Activated naive CD8-positive, alpha-beta T cell treated with anti-CD3 and anti-CD28 coated beads, Interleukin-2, amount 10 ng/mL, durations not matched to agents 7 days and 5 days (primary cell): ENCODE measurements around the gene RAB35. TPM values are rescaled to one million over a fixed set of nuclear protein-coding genes. Genes with fewer than 3 reads are reported as not detected.

Source experiments
- ATAC-seq: fragments of 150-1000 bp; cut with Tn5 transposase; one replicate; pipeline ENCODE4 v1.10.0; 2021; ENCODE audit warnings: low read depth, moderate library complexity
- POLR2A ChIA-PET: fragments of 350-600 bp; sonication (Branson Sonifier 250); formaldehyde crosslinking; loops from one replicate; lab custom pipeline; 2021; ENCODE audit warnings: antibody characterized with exemption; lab: Charles Lee
- DNase-seq: peaks from one replicate; pipeline ENCODE4 v3.0.0; 2021
- H3K27ac Mint-ChIP-seq: one replicate; pipeline ENCODE4 v1.8.0; 2022; ENCODE audit warnings: mild to moderate bottlenecking, mixed read lengths
- H3K27me3 Mint-ChIP-seq: one replicate; pipeline ENCODE4 v1.8.0; 2022; ENCODE audit warnings: mild to moderate bottlenecking, moderate library complexity, mixed read lengths
- H3K36me3 Mint-ChIP-seq: one replicate; pipeline ENCODE4 v1.8.0; 2021; ENCODE audit warnings: mild to moderate bottlenecking, mixed read lengths
- H3K4me1 Mint-ChIP-seq: one replicate; pipeline ENCODE4 v1.8.0; 2021; ENCODE audit warnings: mixed read lengths
- H3K4me3 Mint-ChIP-seq: one replicate; pipeline ENCODE4 v1.8.0; 2022; ENCODE audit warnings: mild to moderate bottlenecking, moderate library complexity, mixed read lengths
- H3K9me3 Mint-ChIP-seq: one replicate; pipeline ENCODE4 v1.8.0; 2021; ENCODE audit warnings: mixed read lengths
- total RNA-seq, 2 experiments: library from RNA; stranded (reverse); gene quantifications; one replicate each; pipeline ENCODE4 v1.2.3, GENCODE V29; 2021

The RAB35 gene
- total RNA-seq, 2 experiments from 2014 or later, result 57.1 to 60.2 TPM

DNA sequence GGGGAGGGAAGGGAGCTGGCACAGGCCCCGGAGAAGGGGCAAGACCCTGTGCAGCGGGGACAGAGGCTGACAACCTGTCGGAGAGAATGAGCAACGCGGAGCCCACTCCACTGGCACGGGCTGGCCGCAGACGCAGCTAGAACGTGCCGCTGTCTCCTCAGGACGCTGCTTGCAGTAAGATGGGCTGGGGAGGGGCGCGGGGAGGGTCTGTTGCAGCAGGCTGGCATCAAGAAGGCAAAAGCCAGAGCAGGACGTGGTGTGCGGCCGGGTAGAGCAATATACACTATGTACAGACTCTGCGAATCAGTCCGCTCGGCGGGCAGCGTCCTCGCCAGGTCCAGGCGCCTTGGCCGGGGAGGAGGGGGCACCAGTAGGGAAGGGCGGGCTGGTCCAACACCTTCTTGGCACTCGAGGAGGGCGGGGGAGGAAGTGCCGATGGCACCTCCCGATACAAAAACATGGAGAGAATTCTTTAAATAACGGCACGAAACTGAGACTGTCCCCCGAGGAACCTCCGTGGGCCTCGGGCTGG lies 19.8 kb downstream of the RAB35 start:
- Mint-ChIP-seq H3K27ac (no peak overlapping the region), H3K36me3 (peaks cover 3% of the 10 kb centered on the region), H3K9me3 (no peaks in the 10 kb centered on the region), H3K27me3 (no peaks in the 10 kb centered on the region), H3K4me3 (no peak overlapping the region), H3K4me1 (peaks cover 4% of the 10 kb centered on the region)
- POLR2A ChIA-PET, result no interaction called here
- no peak for DNase-seq
- no peak for ATAC-seq

DNA sequence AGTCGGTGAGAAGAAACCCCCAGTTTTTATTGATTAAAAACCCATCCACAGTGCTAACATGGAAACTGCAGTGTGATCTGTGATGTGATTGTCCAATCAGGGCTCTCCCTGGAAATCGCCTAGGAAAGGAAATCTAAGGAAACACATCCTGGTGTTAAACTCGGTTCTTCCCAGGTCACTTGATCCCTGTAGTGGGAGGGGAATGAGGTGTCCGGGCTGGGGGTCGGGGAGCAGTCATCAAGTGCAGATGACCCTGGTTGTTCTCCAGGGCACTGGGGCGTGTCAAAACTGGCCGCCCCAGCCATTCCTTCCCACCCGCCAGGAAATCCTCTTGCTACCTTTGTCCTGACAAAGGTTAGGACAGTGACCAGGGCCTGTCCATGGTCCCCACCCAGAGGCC lies 20.8 kb downstream of the RAB35 start:
- H3K36me3 Mint-ChIP-seq, result peaks cover 8% of the 10 kb centered on the region
- ATAC-seq, result no peak
- no peak overlapping the region for H3K4me3 Mint-ChIP-seq
- no peak for DNase-seq
- POLR2A ChIA-PET, result no interaction called here
- H3K4me1 Mint-ChIP-seq, result peaks cover 2% of the 10 kb centered on the region
- no peaks in the 10 kb centered on the region for H3K27me3 Mint-ChIP-seq
- no peaks in the 10 kb centered on the region for H3K9me3 Mint-ChIP-seq
- H3K27ac Mint-ChIP-seq, result no peak overlapping the region

DNA sequence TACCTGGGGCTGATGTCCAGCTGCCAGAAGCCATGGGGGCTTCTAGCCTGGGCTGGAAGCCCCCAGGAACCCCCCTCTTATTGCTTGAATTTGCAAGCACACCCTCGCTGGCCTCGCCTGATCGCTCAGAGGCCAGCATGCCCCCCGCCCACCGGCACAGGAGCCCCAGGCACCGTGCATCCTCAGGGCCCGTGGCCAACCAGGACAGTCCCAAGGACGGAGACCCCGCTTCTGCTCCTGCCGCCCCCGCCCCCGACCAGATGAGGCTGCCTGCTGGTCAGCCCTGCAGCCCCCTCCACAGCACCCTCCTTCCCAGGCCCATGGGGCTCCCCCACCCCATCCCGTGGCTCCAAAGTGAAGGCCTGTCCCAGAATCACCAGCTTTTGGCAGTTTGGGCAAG lies 21.2 kb downstream of the RAB35 start:
- Mint-ChIP-seq H3K4me1 (peaks cover 2% of the 10 kb centered on the region), H3K36me3 (peaks cover 8% of the 10 kb centered on the region), H3K27me3 (no peaks in the 10 kb centered on the region), H3K4me3 (no peak overlapping the region), H3K27ac (no peak overlapping the region), H3K9me3 (no peaks in the 10 kb centered on the region)
- POLR2A ChIA-PET, result no interaction called here
- DNase-seq (no peak), ATAC-seq (no peak)

DNA sequence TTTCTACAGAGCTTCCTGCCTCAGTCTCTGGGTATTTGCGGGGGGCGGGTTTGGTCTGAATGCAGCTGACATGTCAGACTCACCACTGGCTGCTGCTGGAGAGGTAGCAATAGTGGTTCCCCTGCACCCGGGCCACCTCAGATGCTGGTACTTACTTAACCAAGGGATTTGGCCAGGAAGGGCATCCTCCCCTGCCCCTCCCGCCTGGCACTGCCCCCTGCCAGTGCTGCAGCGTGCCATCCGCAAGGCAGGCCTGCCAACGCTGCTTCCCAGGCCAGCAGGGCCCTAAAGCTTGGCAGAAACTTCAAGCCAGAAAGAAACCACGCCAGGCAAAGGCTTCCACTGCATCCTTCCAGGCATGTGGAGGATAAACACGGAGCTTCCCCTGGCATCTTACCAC lies 22.1 kb downstream of the RAB35 start:
- Mint-ChIP-seq H3K4me3 (no peak overlapping the region), H3K4me1 (peaks cover 2% of the 10 kb centered on the region), H3K27me3 (no peaks in the 10 kb centered on the region), H3K9me3 (no peaks in the 10 kb centered on the region), H3K36me3 (peaks cover 10% of the 10 kb centered on the region), H3K27ac (no peak overlapping the region)
- POLR2A ChIA-PET, result no interaction called here
- DNase-seq (no peak), ATAC-seq (no peak)

DNA sequence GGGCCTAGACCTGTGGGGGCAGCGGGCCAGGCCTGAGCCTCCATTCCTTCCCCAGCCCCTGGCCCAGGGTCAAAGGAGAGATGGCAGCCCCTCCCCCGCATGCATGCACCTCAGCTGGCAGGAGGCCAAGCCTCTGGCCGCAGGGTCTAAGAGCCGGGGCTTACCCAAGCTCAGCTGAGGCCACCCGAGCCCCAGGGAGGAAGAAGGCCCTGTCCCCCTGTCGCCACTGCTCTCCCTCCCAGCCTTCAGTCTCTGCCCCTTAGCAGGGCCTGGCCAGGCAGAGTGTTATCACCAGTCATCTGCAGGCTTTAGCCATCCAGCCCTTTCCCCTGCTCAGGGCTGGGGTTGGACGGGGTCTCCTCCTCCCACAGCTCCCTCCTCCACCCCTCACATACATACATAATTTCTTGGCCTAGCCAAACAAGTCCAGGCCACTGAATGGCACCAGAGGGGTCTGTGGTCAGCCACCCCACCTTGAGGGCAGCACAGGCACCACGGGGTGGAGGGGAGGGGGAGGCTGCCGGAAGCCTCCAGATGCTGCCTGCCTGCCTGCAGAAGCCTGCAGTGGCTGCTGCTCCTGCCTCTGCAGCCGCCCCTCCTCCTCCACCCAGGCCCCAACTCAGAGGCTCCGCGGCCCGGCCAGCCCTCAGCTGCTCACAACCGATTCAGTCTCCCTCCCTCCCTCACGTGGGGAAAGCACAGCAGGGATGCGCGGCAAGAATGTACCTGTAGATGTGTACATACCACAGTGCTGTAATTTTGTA lies 22.8 kb downstream of the RAB35 start:
- DNase-seq (no peak), ATAC-seq (peak; percentile 13)
- no peaks in the 10 kb centered on the region for H3K9me3 Mint-ChIP-seq
- H3K4me1 Mint-ChIP-seq, result peaks cover 5% of the 10 kb centered on the region
- H3K27me3 Mint-ChIP-seq, result no peaks in the 10 kb centered on the region
- peaks cover 14% of the 10 kb centered on the region for H3K36me3 Mint-ChIP-seq
- POLR2A ChIA-PET, result no interaction called here
- no peak overlapping the region for H3K27ac Mint-ChIP-seq
- H3K4me3 Mint-ChIP-seq, result no peak overlapping the region

DNA sequence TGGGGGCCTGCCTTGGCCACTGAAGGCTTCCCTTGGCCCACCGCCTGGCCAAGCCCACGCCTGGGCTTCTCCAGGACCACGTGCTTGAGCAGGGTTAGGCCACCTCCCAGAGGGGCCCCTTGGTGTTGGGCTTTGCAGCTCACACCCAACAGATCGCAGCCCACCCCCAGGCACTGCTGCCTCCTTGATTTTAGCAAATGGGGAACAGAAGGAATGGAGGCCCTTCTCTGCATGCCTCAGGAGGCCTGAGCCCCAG lies 23.3 kb downstream of the RAB35 start:
- Mint-ChIP-seq H3K9me3 (no peaks in the 10 kb centered on the region), H3K4me1 (peaks cover 5% of the 10 kb centered on the region), H3K4me3 (no peak overlapping the region), H3K27ac (no peak overlapping the region), H3K27me3 (no peaks in the 10 kb centered on the region), H3K36me3 (peaks cover 14% of the 10 kb centered on the region)
- no peak for ATAC-seq
- DNase-seq, result no peak
- POLR2A ChIA-PET, result no interaction called here

DNA sequence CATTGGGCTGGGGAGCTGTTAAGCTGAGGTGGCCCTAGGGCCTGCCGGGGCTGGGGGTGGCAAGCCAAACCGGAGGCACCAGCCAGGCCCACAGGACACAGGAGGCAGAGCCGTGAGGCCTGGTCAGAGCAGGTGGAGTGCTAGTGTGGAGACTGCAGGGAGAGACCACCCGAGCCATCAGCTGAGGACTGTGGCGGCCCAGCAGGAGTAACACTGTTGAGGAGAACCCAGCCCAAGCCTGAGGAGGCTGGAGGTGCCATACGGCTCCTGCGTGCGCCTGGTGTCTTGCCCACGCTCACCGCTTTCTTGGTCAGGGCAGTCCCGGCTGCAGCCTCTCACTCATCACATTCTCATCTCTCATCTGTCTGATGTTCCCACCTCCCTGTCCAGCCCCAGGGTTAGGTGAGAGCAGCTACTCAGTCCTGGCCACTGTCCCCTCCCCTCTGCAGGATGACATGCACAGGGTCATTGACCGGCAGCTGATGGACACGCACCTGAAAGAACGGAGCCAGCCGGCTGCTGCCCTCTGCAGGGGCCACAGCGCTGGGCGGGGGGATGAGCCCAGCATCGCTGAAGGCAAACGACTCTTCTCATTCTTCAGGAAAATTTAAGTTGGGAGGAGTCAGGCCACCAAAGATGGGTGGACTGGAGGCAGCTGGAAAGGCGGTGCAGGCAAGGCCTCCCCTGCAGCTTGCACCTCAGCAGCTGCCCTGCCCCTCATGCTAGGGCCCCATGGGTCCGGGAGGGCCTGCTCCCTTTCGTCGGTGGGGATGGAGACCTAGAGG lies 23.8 kb downstream of the RAB35 start:
- no peaks in the 10 kb centered on the region for H3K9me3 Mint-ChIP-seq
- H3K27ac Mint-ChIP-seq, result no peak overlapping the region
- POLR2A ChIA-PET, result no interaction called here
- DNase-seq (no peak), ATAC-seq (no peak)
- H3K4me3 Mint-ChIP-seq, result no peak overlapping the region
- H3K4me1 Mint-ChIP-seq, result peaks cover 10% of the 10 kb centered on the region
- peaks cover 12% of the 10 kb centered on the region for H3K36me3 Mint-ChIP-seq
- H3K27me3 Mint-ChIP-seq, result no peaks in the 10 kb centered on the region

DNA sequence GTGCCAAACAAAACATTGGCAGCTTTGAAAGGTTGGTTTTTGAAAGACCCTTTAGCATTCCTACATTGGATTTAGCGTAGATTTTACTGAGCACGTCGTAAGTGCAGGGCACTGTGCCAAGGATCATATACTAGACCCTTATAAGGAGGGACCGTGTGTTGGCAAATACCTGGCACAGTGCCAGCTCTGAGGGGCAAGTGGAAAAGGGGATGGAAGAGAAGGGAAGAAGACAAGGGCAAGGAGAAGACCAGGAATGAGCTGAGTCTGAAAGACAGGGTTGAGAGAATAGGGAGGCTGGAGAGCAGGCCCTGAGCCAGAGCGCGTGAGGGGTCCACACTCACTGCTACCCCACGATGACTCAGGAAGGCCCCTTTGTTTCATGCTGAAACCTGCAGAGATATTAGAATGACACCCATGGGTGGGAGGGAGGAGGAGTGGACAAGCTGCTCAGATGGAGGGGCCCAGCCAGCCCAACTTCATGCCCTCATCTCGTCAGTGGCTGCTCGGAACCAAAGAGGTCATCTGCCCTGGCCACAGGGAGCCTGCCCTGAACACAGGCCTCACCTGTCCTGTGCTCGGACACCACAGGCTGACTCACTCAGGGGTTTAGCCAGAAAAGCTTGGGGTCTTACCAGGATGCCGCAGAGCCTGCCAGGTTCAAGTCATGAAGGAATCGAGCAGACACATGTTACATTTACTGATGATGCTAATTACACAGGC lies 25.0 kb downstream of the RAB35 start:
- H3K27me3 Mint-ChIP-seq, result no peaks in the 10 kb centered on the region
- peaks cover 16% of the 10 kb centered on the region for H3K4me1 Mint-ChIP-seq
- POLR2A ChIA-PET, result interaction anchor here (0.6 to 1.6 kb wide), 2 partner anchors 26 to 149 kb away, joined by 3 to 6 read pairs; partner anchors contain the start of gene RAB35
- H3K27ac Mint-ChIP-seq, result no peak overlapping the region
- ATAC-seq, result no peak
- H3K36me3 Mint-ChIP-seq, result peaks cover 12% of the 10 kb centered on the region
- no peak for DNase-seq
- H3K9me3 Mint-ChIP-seq, result no peaks in the 10 kb centered on the region
- no peak overlapping the region for H3K4me3 Mint-ChIP-seq

DNA sequence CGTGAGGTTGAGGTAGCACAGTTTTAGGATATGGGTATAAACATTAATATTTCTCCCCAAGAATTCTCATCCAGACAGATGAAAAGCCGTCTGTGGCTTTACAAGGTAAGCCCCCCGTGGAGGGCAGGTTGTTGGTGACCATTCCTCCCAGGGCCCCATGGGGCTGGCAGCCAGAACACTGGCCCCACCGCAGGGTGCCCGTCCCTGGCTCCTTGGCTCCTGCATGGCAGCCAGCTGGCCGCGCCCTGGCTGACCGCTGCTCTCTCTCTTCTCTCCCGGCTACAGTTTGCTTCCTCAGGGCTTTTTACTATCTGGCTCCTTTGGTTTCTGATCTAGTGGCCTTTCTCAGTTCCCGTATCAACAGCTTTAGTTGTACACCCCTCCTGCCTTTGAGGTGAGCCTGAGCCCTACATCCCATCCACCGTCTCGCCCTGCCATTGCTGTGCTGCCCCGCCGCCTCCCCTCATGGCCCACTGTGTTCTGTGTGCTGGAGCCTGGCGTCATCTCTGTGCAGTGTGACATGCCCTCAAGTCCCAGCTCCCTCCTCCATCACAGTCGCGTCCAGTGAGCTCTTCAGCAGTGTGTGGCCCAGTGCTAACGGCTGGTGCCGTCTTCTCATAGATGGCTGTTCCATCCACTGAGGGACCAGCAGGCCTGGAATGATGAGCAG lies 25.8 kb downstream of the RAB35 start:
- no peaks in the 10 kb centered on the region for H3K27me3 Mint-ChIP-seq
- H3K4me1 Mint-ChIP-seq, result peaks cover 16% of the 10 kb centered on the region
- no peak for DNase-seq
- no peak overlapping the region for H3K4me3 Mint-ChIP-seq
- H3K9me3 Mint-ChIP-seq, result no peaks in the 10 kb centered on the region
- H3K27ac Mint-ChIP-seq, result no peak overlapping the region
- H3K36me3 Mint-ChIP-seq, result peaks cover 10% of the 10 kb centered on the region
- POLR2A ChIA-PET, result interaction anchor here (1.6 kb wide), 1 partner anchor 26 kb away, joined by 6 read pairs; the partner anchor contains the start of gene RAB35
- no peak for ATAC-seq

DNA sequence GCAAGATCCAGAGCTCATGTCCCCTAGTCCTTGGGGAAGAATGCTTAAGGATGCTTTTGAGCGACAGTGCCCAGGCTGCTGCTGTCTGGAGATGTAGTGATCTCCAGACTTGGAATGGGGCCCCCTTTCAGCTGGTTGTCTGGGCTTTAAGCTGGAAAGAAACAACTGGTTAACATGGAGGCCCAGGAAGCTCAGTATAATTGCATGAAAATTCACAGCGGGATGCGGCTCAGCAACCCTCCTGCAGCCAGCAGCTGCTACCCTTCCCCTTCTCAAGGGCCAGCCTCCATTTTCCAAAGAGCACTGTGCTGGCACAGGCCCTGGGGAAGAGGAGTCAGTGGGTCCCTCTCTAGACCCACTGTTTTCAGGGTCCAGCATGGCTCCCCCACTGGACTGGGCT lies 26.3 kb downstream of the RAB35 start:
- POLR2A ChIA-PET, result interaction anchor here (0.5 to 1.6 kb wide), 2 partner anchors 27 to 213 kb away, joined by 4 to 6 read pairs; partner anchors contain the start of gene RAB35
- peaks cover 20% of the 10 kb centered on the region for H3K4me1 Mint-ChIP-seq
- H3K9me3 Mint-ChIP-seq, result no peaks in the 10 kb centered on the region
- H3K36me3 Mint-ChIP-seq, result peaks cover 10% of the 10 kb centered on the region
- no peak overlapping the region for H3K27ac Mint-ChIP-seq
- ATAC-seq, result no peak
- no peaks in the 10 kb centered on the region for H3K27me3 Mint-ChIP-seq
- no peak for DNase-seq
- H3K4me3 Mint-ChIP-seq, result no peak overlapping the region

DNA sequence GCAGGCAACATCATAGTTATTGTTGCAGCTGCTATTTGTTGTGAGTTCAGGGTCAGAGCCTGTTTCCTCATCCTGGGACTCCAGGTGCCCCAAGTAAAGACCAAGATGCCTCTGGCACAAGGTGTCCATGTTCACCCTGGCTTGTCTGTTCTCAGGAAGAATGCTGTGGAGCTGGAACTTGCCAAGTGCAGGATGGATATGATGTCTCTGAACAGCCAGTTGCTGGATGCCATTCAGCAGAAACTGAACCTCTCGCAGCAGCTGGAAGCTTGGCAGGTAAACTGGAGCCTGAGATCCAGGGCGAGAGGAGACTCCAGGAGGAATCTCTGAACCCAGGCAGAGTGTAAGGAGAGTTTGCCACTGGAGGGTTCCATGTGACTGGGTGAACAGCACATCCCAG lies 26.8 kb downstream of the RAB35 start:
- POLR2A ChIA-PET, result interaction anchor here (0.5 to 1.6 kb wide), 2 partner anchors 27 to 213 kb away, joined by 4 to 6 read pairs; partner anchors contain the start of gene RAB35
- H3K36me3 Mint-ChIP-seq, result peaks cover 12% of the 10 kb centered on the region

DNA sequence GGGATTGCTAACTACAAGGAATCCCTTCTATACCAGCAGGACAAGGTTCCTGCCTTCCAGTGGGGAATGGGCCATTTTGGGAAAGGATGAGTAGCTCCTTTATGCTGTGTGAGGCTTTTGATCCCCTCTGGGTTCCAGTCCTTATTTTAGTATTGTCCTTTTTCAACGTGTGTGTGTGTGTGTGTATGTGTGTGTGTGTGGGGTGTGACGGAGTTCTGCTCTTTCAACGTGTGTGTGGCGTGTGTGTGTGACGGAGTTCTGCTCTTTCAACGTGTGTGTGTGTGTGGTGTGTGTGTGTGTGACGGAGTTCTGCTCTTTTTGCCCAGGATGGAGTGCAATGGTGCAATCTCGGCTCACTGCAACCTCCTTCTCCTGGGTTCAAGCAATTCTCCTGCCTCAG lies 27.4 kb downstream of the RAB35 start:
- H3K36me3 Mint-ChIP-seq, result peaks cover 17% of the 10 kb centered on the region
- H3K27ac Mint-ChIP-seq, result no peak overlapping the region
- H3K27me3 Mint-ChIP-seq, result no peaks in the 10 kb centered on the region
- ATAC-seq, result no peak
- DNase-seq, result no peak
- H3K9me3 Mint-ChIP-seq, result no peaks in the 10 kb centered on the region
- POLR2A ChIA-PET, result interaction anchor here (1.2 kb wide), 1 partner anchor 202 kb away, joined by 3 read pairs; the partner anchor contains the start of gene RNU4-2
- peaks cover 21% of the 10 kb centered on the region for H3K4me1 Mint-ChIP-seq
- H3K4me3 Mint-ChIP-seq, result no peak overlapping the region

More for the DNA sequence above, 26.8 kb downstream of the RAB35 start:
- Mint-ChIP-seq H3K4me1 (peaks cover 21% of the 10 kb centered on the region), H3K27ac (no peak overlapping the region), H3K27me3 (no peaks in the 10 kb centered on the region), H3K9me3 (no peaks in the 10 kb centered on the region), H3K4me3 (no peak overlapping the region)
- no peak for ATAC-seq
- no peak for DNase-seq
